ENCODE results near the gene SAMD8.
"Not testable (repeated sequence)": the region's sequence is repeated elsewhere in the genome, so short reads cannot be mapped to it uniquely, and the experiment has no call there.

The SAMD8 gene

GRCh38 chr10:75111907-75112679, 637 bp downstream of the SAMD8 start:
- H3K4me2 ChIP-seq (ENCODE audit: low read length, poor library complexity, severe bottlenecking) = peak overlapping the region; percentile 73
- peak overlapping the region; percentile 79 for H2AFZ ChIP-seq (ENCODE audit: low read depth, low read length)
- H2BK120ac ChIP-seq (ENCODE audit: low read depth, low read length) = peak overlapping the region; percentile 97
- H3K27ac ChIP-seq (ENCODE audit: low read length, poor library complexity, severe bottlenecking) = peak overlapping the region; percentile 92
- H3K9me3 ChIP-seq (ENCODE audit: control insufficient read depth, low read length) = no peaks in the 10 kb centered on the region
- no peak overlapping the region for H2BK12ac ChIP-seq (ENCODE audit: low read length in 2 of 2)
- peak overlapping the region in 1 of 2 experiments; percentile 73 for H3K23ac ChIP-seq (ENCODE audit: low read length in 2 of 2)
- peaks cover 7% of the 10 kb centered on the region for H3K4me1 ChIP-seq (ENCODE audit: control insufficient read depth, insufficient read depth, low read depth, low read length)
- H3K4me3 ChIP-seq (ENCODE audit: insufficient read depth in 1 of 2, low read depth in 1 of 2, low read length in 2 of 2) = peak overlapping the region; percentile 89 to 98
- peak overlapping the region; percentile 95 for H2BK15ac ChIP-seq (ENCODE audit: low read depth, poor library complexity, severe bottlenecking)
- peak overlapping the region; percentile 84 for H4K91ac ChIP-seq (ENCODE audit: low read length)
- peak overlapping the region; percentile 67 for H2AK5ac ChIP-seq (ENCODE audit: low read length, severe bottlenecking)
- H2BK5ac ChIP-seq (ENCODE audit: low read depth, low read length, poor library complexity, severe bottlenecking) = peak overlapping the region; percentile 71
- H3K4ac ChIP-seq (ENCODE audit: low read depth in 1 of 2, low read length in 2 of 2) = peak overlapping the region in 1 of 2 experiments; percentile 27
- no peaks in the 10 kb centered on the region for H3K36me3 ChIP-seq (ENCODE audit: control insufficient read depth in 1 of 2, insufficient read depth in 2 of 2, low read depth in 1 of 2, low read length in 2 of 2)
- H3K14ac ChIP-seq (ENCODE audit: low read length in 2 of 2) = peak overlapping the region in 1 of 2 experiments; percentile 87
- peak; percentile 77 for DNase-seq
- H3K27me3 ChIP-seq (ENCODE audit: control insufficient read depth in 1 of 2, insufficient read depth in 1 of 2, low read length in 2 of 2) = no peaks in the 10 kb centered on the region
- H4K8ac ChIP-seq (ENCODE audit: low read length) = peak overlapping the region; percentile 66
- H3K9ac ChIP-seq (ENCODE audit: low read length) = peak overlapping the region; percentile 99
- WGBS = 1% methylated on average over 20 of the region's 23 CpGs
- peaks cover 1% of the 10 kb centered on the region for H3K79me1 ChIP-seq (replicated peaks; ENCODE audit: low read length, poor library complexity, severe bottlenecking)
- peak overlapping the region; percentile 88 to 96 for H3K18ac ChIP-seq (ENCODE audit: low read depth in 1 of 2, low read length in 2 of 2)

- Histone ChIP-seq H3K27ac (ENCODE audit: low read length, poor library complexity, severe bottlenecking) (no peak overlapping the region), H3K27me3 (ENCODE audit: control insufficient read depth in 1 of 2, insufficient read depth in 1 of 2, low read length in 2 of 2) (no peaks in the 10 kb centered on the region), H3K4me1 (ENCODE audit: control insufficient read depth, insufficient read depth, low read depth, low read length) (peaks cover 7% of the 10 kb centered on the region), H2BK12ac (ENCODE audit: low read length in 2 of 2) (no peak overlapping the region), H3K9me3 (ENCODE audit: control insufficient read depth, low read length) (no peaks in the 10 kb centered on the region), H3K36me3 (ENCODE audit: control insufficient read depth in 1 of 2, insufficient read depth in 2 of 2, low read depth in 1 of 2, low read length in 2 of 2) (no peaks in the 10 kb centered on the region), H2BK120ac (ENCODE audit: low read depth, low read length) (no peak overlapping the region), H4K91ac (ENCODE audit: low read length) (no peak overlapping the region), H2BK15ac (ENCODE audit: low read depth, poor library complexity, severe bottlenecking) (no peak overlapping the region), H3K4ac (ENCODE audit: low read depth in 1 of 2, low read length in 2 of 2) (no peak overlapping the region), H3K4me2 (ENCODE audit: low read length, poor library complexity, severe bottlenecking) (no peak overlapping the region), H3K9ac (ENCODE audit: low read length) (no peak overlapping the region), H2BK5ac (ENCODE audit: low read depth, low read length, poor library complexity, severe bottlenecking) (no peak overlapping the region), H2AFZ (ENCODE audit: low read depth, low read length) (no peak overlapping the region), H3K79me1 (replicated peaks; ENCODE audit: low read length, poor library complexity, severe bottlenecking) (peaks cover 1% of the 10 kb centered on the region), H3K18ac (ENCODE audit: low read depth in 1 of 2, low read length in 2 of 2) (no peak overlapping the region), H3K23ac (ENCODE audit: low read length in 2 of 2) (no peak overlapping the region), H4K8ac (ENCODE audit: low read length) (no peak overlapping the region), H3K4me3 (ENCODE audit: insufficient read depth in 1 of 2, low read depth in 1 of 2, low read length in 2 of 2) (no peak overlapping the region), H2AK5ac (ENCODE audit: low read length, severe bottlenecking) (no peak overlapping the region), H3K14ac (ENCODE audit: low read length in 2 of 2) (no peak overlapping the region)
- 95% methylated on average over 1 of the region's 2 CpGs for WGBS
- peak; percentile 86 for DNase-seq
These were observed 3.7 kb downstream of the SAMD8 start for GRCh38 chr10:75115137-75115536.

- not testable (repeated sequence) for H2AK5ac ChIP-seq (ENCODE audit: low read length, severe bottlenecking); H2BK120ac ChIP-seq (ENCODE audit: low read depth, low read length); H3K4me1 ChIP-seq (ENCODE audit: control insufficient read depth, insufficient read depth, low read depth, low read length); H4K8ac ChIP-seq (ENCODE audit: low read length); H3K18ac ChIP-seq (ENCODE audit: low read depth in 1 of 2, low read length in 2 of 2); H2BK15ac ChIP-seq (ENCODE audit: low read depth, poor library complexity, severe bottlenecking); H3K14ac ChIP-seq (ENCODE audit: low read length in 2 of 2); H3K9me3 ChIP-seq (ENCODE audit: control insufficient read depth, low read length); H3K36me3 ChIP-seq (ENCODE audit: control insufficient read depth in 1 of 2, insufficient read depth in 2 of 2, low read depth in 1 of 2, low read length in 2 of 2); H3K4ac ChIP-seq (ENCODE audit: low read depth in 1 of 2, low read length in 2 of 2); H3K27me3 ChIP-seq (ENCODE audit: control insufficient read depth in 1 of 2, insufficient read depth in 1 of 2, low read length in 2 of 2); H2BK5ac ChIP-seq (ENCODE audit: low read depth, low read length, poor library complexity, severe bottlenecking); H3K4me2 ChIP-seq (ENCODE audit: low read length, poor library complexity, severe bottlenecking); H4K91ac ChIP-seq (ENCODE audit: low read length); H2AFZ ChIP-seq (ENCODE audit: low read depth, low read length); H3K4me3 ChIP-seq (ENCODE audit: insufficient read depth in 1 of 2, low read depth in 1 of 2, low read length in 2 of 2); H3K27ac ChIP-seq (ENCODE audit: low read length, poor library complexity, severe bottlenecking); H3K79me1 ChIP-seq (replicated peaks; ENCODE audit: low read length, poor library complexity, severe bottlenecking); H3K23ac ChIP-seq (ENCODE audit: low read length in 2 of 2); H2BK12ac ChIP-seq (ENCODE audit: low read length in 2 of 2)
- H3K9ac ChIP-seq (ENCODE audit: low read length) = peak overlapping the region; percentile 27
- peak; percentile 30 for DNase-seq
- WGBS = 89% methylated on average over 12 of the region's 15 CpGs
These were observed 5.7 kb downstream of the SAMD8 start for GRCh38 chr10:75116941-75117775.

- H3K36me3 ChIP-seq (ENCODE audit: control insufficient read depth in 1 of 2, insufficient read depth in 2 of 2, low read depth in 1 of 2, low read length in 2 of 2) = no peaks in the 10 kb centered on the region
These were observed 6.5 kb downstream of the SAMD8 start for GRCh38 chr10:75117995-75118394.

More at GRCh38 chr10:75117995-75118394, 6.5 kb downstream of the SAMD8 start:
- WGBS = 99% methylated on average over 3 of the region's 3 CpGs
- Histone ChIP-seq H3K4me1 (ENCODE audit: control insufficient read depth, insufficient read depth, low read depth, low read length) (peaks cover 3% of the 10 kb centered on the region), H2AFZ (ENCODE audit: low read depth, low read length) (no peak overlapping the region), H2BK5ac (ENCODE audit: low read depth, low read length, poor library complexity, severe bottlenecking) (no peak overlapping the region), H4K8ac (ENCODE audit: low read length) (no peak overlapping the region), H3K27ac (ENCODE audit: low read length, poor library complexity, severe bottlenecking) (no peak overlapping the region), H4K91ac (ENCODE audit: low read length) (no peak overlapping the region), H2BK12ac (ENCODE audit: low read length in 2 of 2) (no peak overlapping the region), H2BK15ac (ENCODE audit: low read depth, poor library complexity, severe bottlenecking) (no peak overlapping the region), H3K79me1 (replicated peaks; ENCODE audit: low read length, poor library complexity, severe bottlenecking) (no peaks in the 10 kb centered on the region), H3K4me3 (ENCODE audit: insufficient read depth in 1 of 2, low read depth in 1 of 2, low read length in 2 of 2) (no peak overlapping the region), H3K9me3 (ENCODE audit: control insufficient read depth, low read length) (no peaks in the 10 kb centered on the region), H3K9ac (ENCODE audit: low read length) (peak overlapping the region; percentile 27), H2AK5ac (ENCODE audit: low read length, severe bottlenecking) (no peak overlapping the region), H3K18ac (ENCODE audit: low read depth in 1 of 2, low read length in 2 of 2) (no peak overlapping the region), H3K4me2 (ENCODE audit: low read length, poor library complexity, severe bottlenecking) (no peak overlapping the region), H3K27me3 (ENCODE audit: control insufficient read depth in 1 of 2, insufficient read depth in 1 of 2, low read length in 2 of 2) (no peaks in the 10 kb centered on the region), H3K14ac (ENCODE audit: low read length in 2 of 2) (no peak overlapping the region), H2BK120ac (ENCODE audit: low read depth, low read length) (no peak overlapping the region), H3K23ac (ENCODE audit: low read length in 2 of 2) (no peak overlapping the region), H3K4ac (ENCODE audit: low read depth in 1 of 2, low read length in 2 of 2) (no peak overlapping the region)
- DNase-seq = no peak

Measured in mesenchymal stem cell (in vitro differentiated cells and primary cell).